Measurements from ENCODE around the gene C10orf67.

Gene C10orf67

GRCh38 chr10:23238015-23238414 lies 106.6 kb downstream of the C10orf67 start:
- no peak for DNase-seq (ENCODE audit: low read depth)
- no peak for TF ChIP-seq CTCF (IDR thresholded peaks at IDR 0.05; ENCODE audit: insufficient read depth, low read depth, low read length, missing control alignments)
- no peak overlapping the region for H3K4me3 ChIP-seq (ENCODE audit: low read length)

DNA sequence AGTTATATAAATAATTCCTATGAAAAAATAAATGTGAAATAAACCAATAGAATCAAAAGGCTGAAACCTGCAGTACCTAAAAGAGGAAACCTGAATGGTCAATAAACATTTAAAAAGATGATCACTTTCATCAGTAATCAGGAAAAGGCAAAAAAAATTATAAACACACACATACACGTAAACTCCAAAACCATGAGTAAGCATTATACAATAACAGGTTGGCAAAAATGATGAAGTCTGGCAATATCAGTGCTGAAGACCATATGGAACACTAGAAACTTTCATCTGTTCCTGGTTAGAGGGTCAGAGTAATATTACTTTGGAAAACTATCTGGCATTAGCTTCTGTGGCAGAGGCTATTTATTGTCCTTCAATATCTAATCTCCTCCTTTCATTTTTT lies 114.0 kb downstream of the C10orf67 start:
- no peak for TF ChIP-seq CTCF (IDR thresholded peaks at IDR 0.05; ENCODE audit: insufficient read depth, low read depth, low read length, missing control alignments)
- H3K4me3 ChIP-seq (ENCODE audit: low read length): no peak overlapping the region
- no peak for DNase-seq (ENCODE audit: low read depth)

- H3K4me3 ChIP-seq (ENCODE audit: low read length): no peak overlapping the region
- peak; percentile 37 for DNase-seq (ENCODE audit: low read depth)
- no peak for TF ChIP-seq CTCF (IDR thresholded peaks at IDR 0.05; ENCODE audit: insufficient read depth, low read depth, low read length, missing control alignments)
Measured at GRCh38 chr10:23217471-23217870, 127.1 kb downstream of the C10orf67 start.

- H3K4me3 ChIP-seq (ENCODE audit: low read length): no peak overlapping the region
- TF ChIP-seq CTCF (IDR thresholded peaks at IDR 0.05; ENCODE audit: insufficient read depth, low read depth, low read length, missing control alignments): no peak
- DNase-seq (ENCODE audit: low read depth): no peak
Measured at GRCh38 chr10:23205972-23206642, 138.5 kb downstream of the C10orf67 start.

DNA sequence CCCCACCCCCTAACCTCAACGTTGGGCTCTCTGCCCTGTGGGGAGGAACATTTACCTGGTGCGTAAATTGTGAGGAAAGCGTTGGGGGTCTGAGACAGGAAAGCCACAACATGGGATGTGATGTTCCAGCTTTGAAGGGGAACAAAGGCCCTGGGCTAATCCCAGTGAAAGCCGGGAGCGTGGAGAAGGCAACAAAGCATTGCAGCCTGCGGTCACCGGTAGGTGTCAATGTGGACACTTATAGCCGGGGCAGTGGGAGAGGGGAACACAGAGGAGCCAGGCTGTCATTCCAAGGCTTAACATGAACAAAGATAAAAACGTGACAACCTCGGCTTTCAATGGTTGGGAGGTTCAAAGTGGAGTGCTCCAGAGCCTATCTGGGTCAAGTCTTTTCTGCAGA lies 139.8 kb downstream of the C10orf67 start:
- TF ChIP-seq CTCF (IDR thresholded peaks at IDR 0.05; ENCODE audit: insufficient read depth, low read depth, low read length, missing control alignments): no peak
- no peak for DNase-seq (ENCODE audit: low read depth)
- H3K4me3 ChIP-seq (ENCODE audit: low read length): no peak overlapping the region

GRCh38 chr10:23203369-23204325 lies 140.9 kb downstream of the C10orf67 start:
- no peak for DNase-seq (ENCODE audit: low read depth)
- no peak overlapping the region for H3K4me3 ChIP-seq (ENCODE audit: low read length)
- TF ChIP-seq CTCF (IDR thresholded peaks at IDR 0.05; ENCODE audit: insufficient read depth, low read depth, low read length, missing control alignments): no peak

Data from epithelial cell of esophagus (primary cell).